HG03159 (cell line): Measurements from ENCODE around the gene DPM2.

ENCODE experiments used
- ATAC-seq: cut with Tn5 transposase; IDR thresholded peaks from one replicate; pipeline ENCODE4 v1.9.1; 2021; ENCODE audit warnings: mild to moderate bottlenecking, moderate library complexity; ENCODE audit not compliant: unreplicated experiment

Gene DPM2

GRCh38 chr9:127938298-127938690, 640 bp upstream of the DPM2 start:
- ATAC-seq, result no peak

DNA sequence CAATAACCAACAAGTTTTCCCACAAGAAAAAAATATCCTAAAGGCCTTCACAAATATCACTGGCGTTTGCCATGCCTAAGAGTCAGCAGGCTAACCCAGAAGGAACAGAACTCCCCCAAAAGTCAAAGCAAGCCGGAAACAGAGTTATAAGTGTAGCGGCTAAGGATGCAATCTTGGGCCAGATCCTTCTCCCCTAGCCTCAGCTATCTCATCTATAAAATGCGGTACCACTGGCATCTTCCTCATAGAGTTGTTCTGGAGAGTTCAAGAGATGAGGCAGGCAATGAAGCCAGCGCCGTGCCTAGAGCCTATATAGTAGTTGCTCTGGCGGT, 632 bp downstream of the DPM2 start:
- no peak for ATAC-seq

GRCh38 chr9:127936347-127936852, 1.3 kb downstream of the DPM2 start:
- ATAC-seq, result no peak

GRCh38 chr9:127935765-127936221, 1.9 kb downstream of the DPM2 start:
- ATAC-seq, result no peak

DNA sequence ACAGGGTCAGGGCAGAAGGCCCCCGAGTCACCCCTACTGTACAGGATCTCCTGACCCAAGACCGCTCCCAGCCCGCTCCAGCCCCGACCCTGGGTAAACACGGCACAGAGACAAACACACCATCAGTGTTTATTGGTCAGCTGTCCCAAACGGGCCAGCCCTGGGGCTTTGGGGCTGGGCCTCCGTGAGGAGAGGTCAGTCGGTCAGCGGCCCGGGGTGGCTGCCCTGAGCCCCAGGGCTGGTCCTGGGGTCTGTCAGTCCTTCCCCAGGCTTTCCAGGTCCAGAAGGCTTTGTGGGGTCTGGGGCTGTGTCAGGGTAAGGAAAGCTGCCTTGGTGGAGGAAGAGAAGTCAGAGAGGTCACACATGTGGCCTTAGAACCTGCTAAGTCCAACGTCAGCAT, 2.7 kb downstream of the DPM2 start:
- ATAC-seq, result no peak

DNA sequence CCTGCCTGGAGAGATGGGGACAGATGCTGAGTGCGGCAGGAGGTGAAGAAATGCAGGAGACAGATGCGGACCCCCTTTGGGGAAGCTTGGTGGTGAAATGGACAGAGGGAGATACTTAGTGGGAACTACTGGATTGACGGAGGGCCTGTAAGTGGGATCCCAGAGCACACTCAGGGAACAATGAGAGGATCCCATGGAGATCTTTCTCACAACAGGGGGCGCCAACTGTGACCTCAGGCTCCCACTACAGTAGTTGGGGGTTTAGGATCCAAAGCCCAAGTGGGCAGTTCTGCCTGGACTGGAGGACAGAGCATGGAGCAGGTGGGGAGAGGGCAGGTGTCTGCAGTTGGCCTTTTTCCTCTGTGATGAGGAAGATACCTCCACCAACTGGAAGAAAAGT, 3.4 kb downstream of the DPM2 start:
- no peak for ATAC-seq

DNA sequence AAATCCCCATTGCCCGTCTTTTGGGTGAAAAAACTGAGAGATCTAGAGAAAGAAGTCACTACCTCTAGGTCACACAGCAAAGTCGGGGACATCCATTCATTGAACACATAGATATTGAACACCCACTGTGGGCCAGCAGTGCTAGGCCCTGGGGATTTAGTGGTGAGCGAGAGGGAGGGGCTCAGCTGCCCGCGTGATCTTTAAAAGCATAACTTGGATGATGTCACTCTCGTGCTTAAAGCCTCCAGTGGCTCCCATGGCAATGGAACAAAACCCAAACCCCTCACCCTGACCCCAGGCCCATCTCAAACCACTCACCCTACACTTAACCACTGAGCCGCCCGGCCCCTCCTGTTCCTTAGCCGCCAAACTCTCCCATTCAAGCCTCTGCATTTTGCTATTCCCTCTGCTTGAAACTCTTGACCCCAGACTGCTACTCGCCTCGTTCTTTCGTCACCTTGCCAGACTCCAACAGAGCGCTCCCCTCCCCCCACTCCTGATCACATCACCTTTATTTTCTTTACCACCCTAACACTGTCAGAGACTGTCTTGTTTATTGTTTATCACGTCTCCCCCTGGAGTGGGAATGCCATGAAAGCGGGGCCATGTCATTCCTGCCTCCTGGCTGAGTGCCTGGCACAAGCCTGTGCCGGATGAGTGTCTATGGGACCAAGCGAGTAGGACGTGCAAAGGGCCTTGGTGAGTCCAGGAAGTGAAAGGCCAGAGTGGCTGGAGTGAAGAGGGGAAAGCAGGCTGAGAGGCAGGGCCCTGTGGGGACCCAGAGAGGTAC, 6.4 kb downstream of the DPM2 start:
- peak; percentile 36 for ATAC-seq

DNA sequence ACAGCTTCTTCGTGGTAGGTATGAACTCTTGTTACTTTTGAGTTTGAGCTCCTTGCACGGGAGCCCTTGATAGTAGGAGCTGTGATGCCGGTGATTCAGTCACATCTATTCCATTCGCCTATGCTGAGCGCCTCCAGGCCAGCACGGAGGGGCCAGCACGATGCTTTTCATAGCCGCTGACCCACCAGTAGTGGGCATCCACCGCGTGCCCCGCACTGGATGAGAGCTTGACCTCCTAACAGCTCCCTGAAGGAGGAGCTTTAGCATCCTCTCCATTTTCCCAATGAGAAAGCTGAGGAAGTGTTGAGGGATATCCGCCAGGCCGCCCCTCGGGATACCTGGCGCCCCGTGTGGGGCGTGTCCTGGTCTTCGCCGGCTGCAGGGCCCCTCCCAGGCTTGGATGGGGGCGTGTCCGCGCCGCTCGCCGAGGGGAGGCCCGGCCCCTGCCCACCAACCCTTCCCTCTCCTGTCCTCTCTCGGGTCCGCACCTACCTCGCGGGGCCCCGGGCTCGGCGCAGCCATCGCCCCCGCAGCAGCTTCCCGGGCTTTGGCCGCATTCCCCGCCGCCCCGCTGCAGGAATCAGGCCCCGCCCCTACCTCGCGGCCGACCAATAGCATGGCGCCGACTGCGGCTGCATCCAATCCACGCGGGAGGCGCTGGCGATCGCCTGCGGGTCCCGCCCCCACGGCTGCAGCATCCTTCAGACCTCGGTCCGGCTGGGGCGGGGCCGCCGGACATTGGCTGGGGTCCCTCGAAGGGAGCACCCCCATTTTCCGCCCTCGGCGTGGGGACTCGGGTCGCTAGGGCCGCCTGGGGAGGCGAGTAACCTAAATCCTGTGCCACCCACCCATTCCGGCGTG, 7.2 kb downstream of the DPM2 start, which contains the start of gene PIP5KL1:
TSS of gene PIP5KL1 (minus strand) at position 547 of the 861 bp plus-strand sequence. CDS start at position 522, 25 bp downstream.
- peak; percentile 78 for ATAC-seq

DNA sequence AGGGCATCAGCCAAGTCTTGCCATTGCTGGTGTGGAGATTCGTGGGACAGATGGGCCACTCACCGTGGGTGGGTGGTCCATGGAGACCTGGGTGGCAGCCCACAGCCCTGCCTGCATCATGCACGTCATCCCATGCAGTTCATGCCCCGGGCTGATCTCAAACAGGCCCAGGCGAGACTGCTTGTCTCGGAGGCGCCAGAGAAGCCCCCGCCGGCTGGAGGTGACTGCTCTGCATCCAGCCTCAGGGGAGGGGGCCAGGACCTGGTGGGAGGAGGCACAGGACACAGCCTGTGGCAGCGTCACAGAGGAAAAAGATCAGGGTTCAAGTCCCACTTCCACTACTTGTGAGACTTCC, 8.1 kb downstream of the DPM2 start:
- ATAC-seq, result no peak

- no peak for ATAC-seq
These were observed 8.7 kb downstream of the DPM2 start for GRCh38 chr9:127928676-127929624.

- ATAC-seq, result no peak
These were observed 9.5 kb downstream of the DPM2 start for GRCh38 chr9:127927988-127928675.

GRCh38 chr9:127927201-127927987, 10.3 kb downstream of the DPM2 start:
- ATAC-seq, result no peak

- no peak for ATAC-seq
These were observed 10.8 kb downstream of the DPM2 start for GRCh38 chr9:127926906-127927200.

- ATAC-seq, result no peak
These were observed 11.4 kb downstream of the DPM2 start for GRCh38 chr9:127925959-127926905.

DNA sequence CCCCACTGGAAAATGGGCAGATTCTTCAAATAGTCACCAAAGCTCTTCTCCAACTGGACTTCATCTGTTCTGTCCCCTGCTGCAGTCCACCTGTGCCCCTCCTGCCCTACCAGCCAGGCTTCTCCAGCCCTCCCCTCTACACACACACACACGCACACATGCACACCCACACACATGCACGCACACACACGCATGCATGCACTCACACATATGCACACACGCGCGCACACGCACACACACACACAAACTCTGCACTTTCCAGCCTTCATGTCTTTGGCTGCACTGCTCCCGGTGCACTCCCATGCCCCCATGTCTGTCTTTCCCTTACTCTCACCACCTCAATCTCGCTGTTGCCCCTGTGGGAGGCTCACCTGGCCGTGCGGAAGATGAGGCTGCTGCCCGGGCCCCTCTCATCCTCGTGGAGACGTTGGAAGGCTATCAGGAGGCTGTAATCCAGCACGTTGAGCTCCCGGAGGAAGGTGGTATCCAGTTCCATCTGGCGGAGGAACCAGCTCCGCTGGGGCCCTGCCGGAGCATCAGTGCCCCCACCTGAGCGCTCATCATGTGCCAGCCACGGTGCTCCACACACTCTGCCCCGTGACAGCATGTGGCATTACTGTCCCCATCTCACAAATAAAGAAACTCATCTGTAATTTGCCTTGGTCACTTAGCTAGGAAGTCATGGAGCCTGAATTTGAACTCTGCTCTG, 12.8 kb downstream of the DPM2 start:
- ATAC-seq, result no peak

DNA sequence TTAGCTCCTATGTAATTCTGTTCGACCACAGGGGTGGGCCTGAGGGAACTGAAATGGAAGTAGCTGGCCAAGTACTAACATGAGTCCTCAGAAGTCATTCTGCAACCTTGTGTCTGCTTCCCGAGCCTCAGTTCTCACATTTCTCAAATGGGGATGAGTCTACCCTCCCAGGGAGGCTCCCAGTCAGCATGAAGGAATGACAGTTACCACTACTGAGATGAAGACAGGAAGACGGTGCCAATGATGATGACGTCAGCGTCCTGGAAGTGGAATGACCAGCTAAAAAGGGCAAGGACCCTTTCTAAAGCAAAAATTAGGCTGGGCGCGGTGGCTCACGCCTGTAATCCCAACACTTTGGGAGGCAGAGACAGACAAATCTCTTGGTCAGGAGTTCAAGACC, 13.9 kb downstream of the DPM2 start:
- ATAC-seq, result no peak

- no peak for ATAC-seq
These were observed 14.6 kb downstream of the DPM2 start for GRCh38 chr9:127923046-127923445.

DNA sequence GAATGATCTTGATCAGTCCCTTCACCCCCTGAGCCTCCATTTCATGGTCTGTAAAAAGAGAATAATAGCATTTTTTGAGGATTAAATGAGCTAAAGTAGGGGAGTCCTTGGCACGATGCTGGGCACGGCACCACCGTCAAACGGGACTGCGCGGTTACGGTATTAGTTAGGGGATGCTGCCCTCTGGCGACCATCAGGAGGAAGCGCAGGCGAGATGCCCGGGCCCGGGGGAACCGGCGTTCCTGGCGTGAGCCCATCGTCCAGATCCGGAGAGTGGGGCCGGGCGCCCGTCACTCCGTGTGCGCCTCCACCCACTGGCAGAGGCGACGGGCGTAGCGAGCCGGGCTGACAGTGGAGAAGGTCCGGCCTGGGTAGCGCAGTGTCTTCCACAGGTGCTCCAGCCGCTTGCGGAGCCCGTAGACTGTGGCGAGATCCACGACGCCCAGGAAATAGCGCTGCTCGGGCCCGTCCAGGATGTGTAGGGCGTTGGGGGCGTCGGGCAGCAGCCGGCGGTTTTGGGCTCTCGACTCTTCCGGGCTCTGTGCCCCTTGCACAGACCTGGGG, 16.0 kb downstream of the DPM2 start:
- no peak for ATAC-seq
